ENCODE measurements around the gene WNT2B. TPM values are rescaled to one million over a fixed set of nuclear protein-coding genes. Genes with fewer than 3 reads are reported as not detected.
"Not testable (repeated sequence)": the region's sequence is repeated elsewhere in the genome, so short reads cannot be mapped to it uniquely, and the experiment has no call there.

WNT2B gene
- polyA plus RNA-seq, 1 donor (not counting 4 experiments of a cell fraction or from before 2014, with no cell fraction given), result 0.51 TPM

- no peak for FAIRE-seq
- dilution Hi-C loops (cut with MboI; ENCODE audit: extremely low pct_ligation_motif_present, low sequenced_read_pairs), result no loop called here
These were observed 30.5 kb upstream of the WNT2B start for GRCh38 chr1:112478314-112478713.

GRCh38 chr1:112486063-112486462 is 22.7 kb upstream of the WNT2B start:
- H3K27ac ChIP-seq (ENCODE audit: control insufficient read depth, insufficient read depth, low read length), result not testable (repeated sequence)

More at GRCh38 chr1:112478314-112478713, 30.5 kb upstream of the WNT2B start:
- H3K9me1 ChIP-seq (ENCODE audit: control insufficient read depth, extremely low read depth, insufficient read depth, low read length), result no peaks in the 10 kb centered on the region
- H4K20me1 ChIP-seq (ENCODE audit: control insufficient read depth, extremely low read depth, insufficient read depth, low read length), result no peaks in the 10 kb centered on the region
- no peaks in the 10 kb centered on the region for H3K36me3 ChIP-seq (ENCODE audit: control insufficient read depth in 2 of 2, extremely low read depth in 1 of 2, insufficient read depth in 2 of 2, low read length in 2 of 2)
- no peak overlapping the region for H2AFZ ChIP-seq (ENCODE audit: control insufficient read depth, low read length)
- no peak overlapping the region for H3K4me3 ChIP-seq (ENCODE audit: control insufficient read depth in 2 of 3, extremely low read depth in 1 of 3, insufficient read depth in 2 of 3, low read depth in 1 of 3, low read length in 3 of 3)
- H3K79me2 ChIP-seq (ENCODE audit: control insufficient read depth, insufficient read depth, low read length), result no peaks in the 10 kb centered on the region
- no peaks in the 10 kb centered on the region for H3K4me1 ChIP-seq (ENCODE audit: control insufficient read depth, extremely low read depth, insufficient read depth, low read length)
- DNase-seq (ENCODE audit: low read depth, low spot score), result no peak
- no peak for TF ChIP-seq CTCF (optimal IDR thresholded peaks at IDR 0.05 in 1 of 3, IDR thresholded peaks at IDR 0.05 in 1 of 3, conservative IDR thresholded peaks at IDR 0.05 in 1 of 3; ENCODE audit: extremely low read depth in 1 of 3, insufficient read depth in 2 of 3, low read length in 3 of 3)
- TF ChIP-seq EZH2 (IDR thresholded peaks at IDR 0.05; ENCODE audit: low read length), result no peak
- H3K27ac ChIP-seq (ENCODE audit: control insufficient read depth, insufficient read depth, low read length), result no peak overlapping the region
- no peak overlapping the region for H3K4me2 ChIP-seq (ENCODE audit: control insufficient read depth, extremely low read depth, insufficient read depth, low read depth, low read length)
- H3K9me3 ChIP-seq (ENCODE audit: control insufficient read depth, low read depth, low read length), result peaks cover 2% of the 10 kb centered on the region
- no peaks in the 10 kb centered on the region for H3K27me3 ChIP-seq (ENCODE audit: control insufficient read depth, extremely low read depth, insufficient read depth, low read length)
- no peak overlapping the region for H3K9ac ChIP-seq (ENCODE audit: control insufficient read depth, extremely low read depth, insufficient read depth, low read length)

GRCh38 chr1:112487686-112488085 is 21.1 kb upstream of the WNT2B start:
- H3K79me2 ChIP-seq (ENCODE audit: control insufficient read depth, insufficient read depth, low read length); H3K9ac ChIP-seq (ENCODE audit: control insufficient read depth, extremely low read depth, insufficient read depth, low read length); H3K36me3 ChIP-seq (ENCODE audit: control insufficient read depth in 2 of 2, extremely low read depth in 1 of 2, insufficient read depth in 2 of 2, low read length in 2 of 2); H3K9me3 ChIP-seq (ENCODE audit: control insufficient read depth, low read depth, low read length); FAIRE-seq; H3K27ac ChIP-seq (ENCODE audit: control insufficient read depth, insufficient read depth, low read length); H3K4me3 ChIP-seq (ENCODE audit: control insufficient read depth in 2 of 3, extremely low read depth in 1 of 3, insufficient read depth in 2 of 3, low read depth in 1 of 3, low read length in 3 of 3); H3K27me3 ChIP-seq (ENCODE audit: control insufficient read depth, extremely low read depth, insufficient read depth, low read length); H2AFZ ChIP-seq (ENCODE audit: control insufficient read depth, low read length); DNase-seq (ENCODE audit: low read depth, low spot score); dilution Hi-C loops (cut with MboI; ENCODE audit: extremely low pct_ligation_motif_present, low sequenced_read_pairs); H3K4me2 ChIP-seq (ENCODE audit: control insufficient read depth, extremely low read depth, insufficient read depth, low read depth, low read length); H4K20me1 ChIP-seq (ENCODE audit: control insufficient read depth, extremely low read depth, insufficient read depth, low read length); H3K4me1 ChIP-seq (ENCODE audit: control insufficient read depth, extremely low read depth, insufficient read depth, low read length); H3K9me1 ChIP-seq (ENCODE audit: control insufficient read depth, extremely low read depth, insufficient read depth, low read length): not testable (repeated sequence)

More at GRCh38 chr1:112486063-112486462, 22.7 kb upstream of the WNT2B start:
- H3K4me3 ChIP-seq (ENCODE audit: control insufficient read depth in 2 of 3, extremely low read depth in 1 of 3, insufficient read depth in 2 of 3, low read depth in 1 of 3, low read length in 3 of 3); H3K27me3 ChIP-seq (ENCODE audit: control insufficient read depth, extremely low read depth, insufficient read depth, low read length); H3K36me3 ChIP-seq (ENCODE audit: control insufficient read depth in 2 of 2, extremely low read depth in 1 of 2, insufficient read depth in 2 of 2, low read length in 2 of 2); H3K79me2 ChIP-seq (ENCODE audit: control insufficient read depth, insufficient read depth, low read length); H3K4me2 ChIP-seq (ENCODE audit: control insufficient read depth, extremely low read depth, insufficient read depth, low read depth, low read length); FAIRE-seq; H3K9me3 ChIP-seq (ENCODE audit: control insufficient read depth, low read depth, low read length); DNase-seq (ENCODE audit: low read depth, low spot score); H3K9me1 ChIP-seq (ENCODE audit: control insufficient read depth, extremely low read depth, insufficient read depth, low read length); H2AFZ ChIP-seq (ENCODE audit: control insufficient read depth, low read length); H4K20me1 ChIP-seq (ENCODE audit: control insufficient read depth, extremely low read depth, insufficient read depth, low read length); H3K9ac ChIP-seq (ENCODE audit: control insufficient read depth, extremely low read depth, insufficient read depth, low read length); H3K4me1 ChIP-seq (ENCODE audit: control insufficient read depth, extremely low read depth, insufficient read depth, low read length); dilution Hi-C loops (cut with MboI; ENCODE audit: extremely low pct_ligation_motif_present, low sequenced_read_pairs): not testable (repeated sequence)

Data from keratinocyte (primary cell).